Stimulated activated CD8-positive, alpha-beta memory T cell treated with anti-CD3 and anti-CD28 coated beads, Interleukin-4, amount 100 ng/mL, for 4 hours (primary cell): ENCODE data around the gene GRM1.

ENCODE experiments used
- DNase-seq, 2 donors: peaks; one replicate each; pipeline ENCODE4 v3.0.0-alpha.2; 2020; ENCODE audit warnings: low read depth in 2 of 2, low spot score in 1 of 2

The GRM1 gene

GRCh38 chr6:146097586-146097985 is 68.7 kb downstream of the GRM1 start:
- no peak for DNase-seq

- no peak for DNase-seq
Observed at GRCh38 chr6:146100776-146101175, 71.9 kb downstream of the GRM1 start.

GRCh38 chr6:146103416-146104072 is 74.7 kb downstream of the GRM1 start:
- DNase-seq, result no peak

GRCh38 chr6:146106532-146106931 is 77.7 kb downstream of the GRM1 start:
- no peak for DNase-seq

- no peak for DNase-seq
Observed at GRCh38 chr6:146110990-146111389, 82.1 kb downstream of the GRM1 start.

- DNase-seq, result no peak
Observed at GRCh38 chr6:146111881-146112450, 83.1 kb downstream of the GRM1 start.

GRCh38 chr6:146113084-146113623 is 84.3 kb downstream of the GRM1 start:
- DNase-seq, result no peak

GRCh38 chr6:146123616-146124015 is 94.8 kb downstream of the GRM1 start:
- DNase-seq, result no peak

GRCh38 chr6:146127447-146128215 is 98.8 kb downstream of the GRM1 start:
- DNase-seq, result no peak

- DNase-seq, result no peak
Observed at GRCh38 chr6:146133866-146134265, 105.0 kb downstream of the GRM1 start.

- DNase-seq, result no peak
Observed at GRCh38 chr6:146135167-146135566, 106.3 kb downstream of the GRM1 start.

- no peak for DNase-seq
Observed at GRCh38 chr6:146146836-146147235, 118.0 kb downstream of the GRM1 start.

- no peak for DNase-seq
Observed at GRCh38 chr6:146149770-146150169, 120.9 kb downstream of the GRM1 start.

GRCh38 chr6:146153040-146153758 is 124.3 kb downstream of the GRM1 start:
- no peak for DNase-seq

GRCh38 chr6:146154197-146154596 is 125.3 kb downstream of the GRM1 start:
- no peak for DNase-seq

GRCh38 chr6:146161664-146162063 is 132.8 kb downstream of the GRM1 start:
- DNase-seq, result no peak

- DNase-seq, result no peak
Observed at GRCh38 chr6:146169872-146170271, 141.0 kb downstream of the GRM1 start.

GRCh38 chr6:146177785-146178184 is 148.9 kb downstream of the GRM1 start:
- no peak for DNase-seq

GRCh38 chr6:146183831-146184230 is 155.0 kb downstream of the GRM1 start:
- no peak for DNase-seq

GRCh38 chr6:146184701-146185100 is 155.8 kb downstream of the GRM1 start:
- DNase-seq, result no peak

- DNase-seq, result no peak
Observed at GRCh38 chr6:146189131-146189530, 160.3 kb downstream of the GRM1 start.
